A673 (cell line): Measurements from ENCODE around the gene RIPPLY3. TPM values are rescaled to one million over a fixed set of nuclear protein-coding genes. Genes with fewer than 3 reads are reported as not detected.
"Not testable (repeated sequence)": the region's sequence is repeated elsewhere in the genome, so short reads cannot be mapped to it uniquely, and the experiment has no call there.

Experiments used
- BruUV-seq: library from RNA; stranded (reverse); fragments of 400-500 nt; replicated peaks from 2 replicates; lab custom pipeline; 2021; lab: Mats Ljungman, UMichigan
- CTCF ChIA-PET: fragments of 300-600 bp; sonication (Branson Sonifier 250); formaldehyde crosslinking; loops from one replicate; lab custom pipeline; 2022; ENCODE audit warnings: antibody characterized with exemption; lab: Charles Lee
- POLR2A ChIA-PET: fragments of 300-600 bp; sonication (Branson Sonifier 250); formaldehyde crosslinking; loops from one replicate; lab custom pipeline; 2022; ENCODE audit warnings: antibody characterized with exemption; ENCODE audit not compliant: low non-redundant PET; lab: Charles Lee
- DNase-seq: peaks from one replicate; pipeline ENCODE4 v3.0.0-alpha.2; 2015; ENCODE audit warnings: low spot score
- H3K27ac ChIP-seq: fragments of 200-600 bp; sonication (generic); 2 replicates; pipeline ENCODE4 v1.5.1; 2016; ENCODE audit warnings: mixed run types, low read depth, mild to moderate bottlenecking, mixed read lengths, antibody characterized with exemption, low read length; ENCODE audit not compliant: poor library complexity, severe bottlenecking
- H3K27me3 ChIP-seq: fragments of 200-600 bp; sonication (generic); replicated peaks from 2 replicates; pipeline ENCODE4 v1.6.1; 2017; ENCODE audit warnings: mixed run types, low read depth, mild to moderate bottlenecking, mixed read lengths, antibody characterized with exemption, low read length; ENCODE audit not compliant: insufficient read depth, poor library complexity
- H3K36me3 ChIP-seq: fragments of 200-600 bp; sonication (generic); 2 replicates; pipeline ENCODE4 v1.6.1; 2016; ENCODE audit warnings: mixed run types, mild to moderate bottlenecking, mixed read lengths, antibody characterized with exemption, low read length; ENCODE audit not compliant: insufficient read depth, poor library complexity, severe bottlenecking
- H3K4me1 ChIP-seq: fragments of 200-600 bp; sonication (generic); 2 replicates; pipeline ENCODE4 v1.6.1; 2017; ENCODE audit warnings: mixed run types, mild to moderate bottlenecking, mixed read lengths, antibody characterized with exemption, low read length; ENCODE audit not compliant: insufficient read depth, poor library complexity, severe bottlenecking
- H3K4me3 ChIP-seq: fragments of 200-600 bp; sonication (generic); 2 replicates; pipeline ENCODE4 v1.5.1; 2016; ENCODE audit warnings: low read depth, mixed run types, mild to moderate bottlenecking, mixed read lengths, low read length; ENCODE audit not compliant: poor library complexity, severe bottlenecking
- H3K9me3 ChIP-seq: fragments of 200-600 bp; sonication (generic); 2 replicates; pipeline ENCODE4 v1.6.1; 2016; ENCODE audit warnings: mixed run types, low read depth, mild to moderate bottlenecking, mixed read lengths, antibody characterized with exemption, low read length; ENCODE audit not compliant: poor library complexity, severe bottlenecking
- EZH2 ChIP-seq: fragments of 200-600 bp; sonication (generic); IDR thresholded peaks from 2 replicates; pipeline ENCODE4 v1.6.1; 2017; ENCODE audit warnings: borderline replicate concordance, low read depth, mild to moderate bottlenecking, mixed read lengths, antibody characterized with exemption, low read length; ENCODE audit not compliant: poor library complexity, severe bottlenecking
- intact Hi-C: fragments of 100-400 bp; cut with micrococcal nuclease; formaldehyde crosslinking; loops from one replicate; pipeline ENCODE4 v1.10.0; 2022; ENCODE audit not compliant: unreplicated experiment
- total RNA-seq: library from RNA; stranded (reverse); gene quantifications from 2 replicates; pipeline ENCODE4 v1.2.3, GENCODE V29; 2021
- TF ChIP-seq, protein P1 (sequence below): fragments of 300-800, 200-600 bp; sonication (generic); conservative IDR thresholded peaks from 2 replicates; pipeline ENCODE4 v1.5.1; 2017; ENCODE audit warnings: low read depth, mild to moderate bottlenecking, antibody characterized with exemption, low read length, moderate library complexity, mixed read lengths

Gene RIPPLY3
- total RNA-seq, 1 experiment from 2014 or later: 5.0 TPM

DNA sequence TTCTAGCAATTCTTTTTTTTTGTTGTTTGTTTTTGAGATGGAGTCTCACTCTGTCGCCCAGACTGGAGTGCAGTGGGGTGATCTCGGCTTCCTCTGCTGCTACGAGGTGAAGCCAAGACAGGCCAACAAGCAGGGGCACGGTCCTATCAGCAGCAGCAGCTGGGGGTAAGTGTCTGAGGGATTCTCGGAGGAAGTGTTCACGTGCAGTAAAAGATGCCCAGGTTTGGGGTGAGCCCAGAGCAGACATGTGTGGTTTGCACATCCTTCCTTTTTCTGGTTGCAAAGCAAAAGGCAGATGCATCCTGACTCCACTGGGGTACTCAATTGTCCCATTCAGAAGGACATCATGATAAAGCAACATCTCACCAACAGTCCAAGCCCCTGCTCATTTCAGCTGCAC lies 38.6 kb downstream of the RIPPLY3 start:
- intact Hi-C loops: no loop called here
- no peak for TF ChIP-seq EZH2
- TF ChIP-seq, protein P1, sequence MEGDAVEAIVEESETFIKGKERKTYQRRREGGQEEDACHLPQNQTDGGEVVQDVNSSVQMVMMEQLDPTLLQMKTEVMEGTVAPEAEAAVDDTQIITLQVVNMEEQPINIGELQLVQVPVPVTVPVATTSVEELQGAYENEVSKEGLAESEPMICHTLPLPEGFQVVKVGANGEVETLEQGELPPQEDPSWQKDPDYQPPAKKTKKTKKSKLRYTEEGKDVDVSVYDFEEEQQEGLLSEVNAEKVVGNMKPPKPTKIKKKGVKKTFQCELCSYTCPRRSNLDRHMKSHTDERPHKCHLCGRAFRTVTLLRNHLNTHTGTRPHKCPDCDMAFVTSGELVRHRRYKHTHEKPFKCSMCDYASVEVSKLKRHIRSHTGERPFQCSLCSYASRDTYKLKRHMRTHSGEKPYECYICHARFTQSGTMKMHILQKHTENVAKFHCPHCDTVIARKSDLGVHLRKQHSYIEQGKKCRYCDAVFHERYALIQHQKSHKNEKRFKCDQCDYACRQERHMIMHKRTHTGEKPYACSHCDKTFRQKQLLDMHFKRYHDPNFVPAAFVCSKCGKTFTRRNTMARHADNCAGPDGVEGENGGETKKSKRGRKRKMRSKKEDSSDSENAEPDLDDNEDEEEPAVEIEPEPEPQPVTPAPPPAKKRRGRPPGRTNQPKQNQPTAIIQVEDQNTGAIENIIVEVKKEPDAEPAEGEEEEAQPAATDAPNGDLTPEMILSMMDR: no peak
- Histone ChIP-seq H3K27me3 (no peaks in the 10 kb centered on the region), H3K4me3 (no peak overlapping the region), H3K4me1 (no peaks in the 10 kb centered on the region), H3K27ac (no peak overlapping the region), H3K36me3 (no peaks in the 10 kb centered on the region), H3K9me3 (no peaks in the 10 kb centered on the region)
- no peak for DNase-seq
- CTCF ChIA-PET: no interaction called here
- POLR2A ChIA-PET: no interaction called here
- BruUV-seq: no TSS peak

DNA sequence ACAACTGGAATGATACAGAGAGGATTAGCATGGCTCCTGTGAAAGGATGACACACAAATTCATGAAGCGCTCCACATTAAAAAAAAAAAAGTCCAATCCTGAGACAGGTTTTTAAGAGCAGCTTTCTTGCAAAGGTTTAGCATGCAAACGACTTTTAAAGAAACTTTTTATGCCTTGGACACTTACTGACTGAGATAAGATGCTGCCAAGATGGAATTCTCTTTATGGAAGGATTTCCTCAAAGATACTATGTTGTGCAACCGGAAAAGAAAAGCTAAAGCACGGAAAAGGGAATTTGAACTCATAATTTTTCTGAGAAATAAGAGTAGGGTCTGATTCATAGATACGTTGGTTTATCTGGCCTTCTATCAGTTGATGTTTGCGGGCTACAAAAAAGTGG lies 39.1 kb downstream of the RIPPLY3 start:
- TF ChIP-seq EZH2: no peak
- TF ChIP-seq, protein P1: no peak
- H3K9me3 ChIP-seq: no peaks in the 10 kb centered on the region
- H3K27ac ChIP-seq: no peak overlapping the region
- ChIA-PET CTCF (no interaction called here), POLR2A (no interaction called here)
- no TSS peak for BruUV-seq
- intact Hi-C loops: no loop called here
- H3K4me3 ChIP-seq: no peak overlapping the region
- no peaks in the 10 kb centered on the region for H3K36me3 ChIP-seq
- DNase-seq: no peak
- no peaks in the 10 kb centered on the region for H3K27me3 ChIP-seq
- H3K4me1 ChIP-seq: no peaks in the 10 kb centered on the region

DNA sequence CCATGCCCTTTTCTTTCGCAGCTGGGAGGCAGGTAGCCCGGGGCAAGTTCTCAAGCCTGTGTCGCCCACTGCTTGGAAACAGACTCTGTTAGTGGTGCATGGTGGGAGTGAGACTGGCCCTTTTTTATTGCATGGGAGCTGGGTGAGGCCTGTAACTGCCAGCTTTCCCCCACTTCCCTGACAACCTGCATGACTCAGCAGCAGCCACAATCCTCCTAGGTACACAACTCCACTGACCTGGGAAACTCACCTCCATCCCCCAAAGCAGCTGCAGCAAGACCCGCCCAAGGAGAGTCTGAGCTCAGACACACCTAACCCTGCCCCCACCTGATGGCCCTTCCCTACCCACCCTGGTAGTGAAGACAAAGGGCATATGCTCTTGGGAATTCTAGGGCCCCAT lies 40.6 kb downstream of the RIPPLY3 start:
- DNase-seq: no peak
- no TSS peak for BruUV-seq
- intact Hi-C loops: no loop called here

DNA sequence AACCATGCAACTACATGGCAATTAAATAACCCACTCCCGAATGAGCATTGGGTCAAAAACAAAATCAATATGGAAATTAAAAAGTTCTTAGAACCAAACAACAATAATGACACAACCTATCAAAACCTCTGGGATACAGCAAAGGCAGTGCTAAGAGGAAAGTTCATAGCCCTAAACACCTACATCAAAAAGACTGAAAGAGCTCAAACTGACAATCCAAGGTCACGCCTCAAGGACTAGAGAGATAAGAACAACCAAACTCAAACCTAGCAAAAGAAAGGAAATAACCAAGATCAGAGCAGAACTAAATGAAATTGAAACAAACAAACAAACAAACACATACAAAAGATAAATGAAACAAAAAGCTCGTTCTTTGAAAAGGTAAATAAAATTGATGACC lies 43.2 kb downstream of the RIPPLY3 start:
- H3K4me1 ChIP-seq, CTCF ChIA-PET, H3K27ac ChIP-seq, H3K27me3 ChIP-seq, H3K36me3 ChIP-seq, BruUV-seq, DNase-seq, H3K4me3 ChIP-seq, POLR2A ChIA-PET, H3K9me3 ChIP-seq, intact Hi-C loops: not testable (repeated sequence)

More for the DNA sequence above, 40.6 kb downstream of the RIPPLY3 start:
- no peak overlapping the region for H3K4me3 ChIP-seq
- TF ChIP-seq, protein P1: no peak
- no peak for TF ChIP-seq EZH2
- H3K27me3 ChIP-seq: no peaks in the 10 kb centered on the region
- no peaks in the 10 kb centered on the region for H3K4me1 ChIP-seq
- H3K27ac ChIP-seq: no peak overlapping the region
- ChIA-PET POLR2A (no interaction called here), CTCF (no interaction called here)
- no peaks in the 10 kb centered on the region for H3K9me3 ChIP-seq
- no peaks in the 10 kb centered on the region for H3K36me3 ChIP-seq
